Spinal cord (tissue), 10 donors: Measurements from ENCODE around the gene VASH1. TPM values are rescaled to one million over a fixed set of nuclear protein-coding genes. Genes with fewer than 3 reads are reported as not detected.
A peak's percentile ranks its signal among the peaks of the same experiment; 100 is the strongest.

Experiments
- DNase-seq, 6 donors: peaks; one replicate each; pipeline versions ENCODE4 v3.0.0 to v3.0.0-alpha.2; 2013 to 2015; ENCODE audit warnings: low spot score in 6 of 6, low read depth in 4 of 6
- H3K27ac ChIP-seq: one replicate; pipeline ENCODE4 v1.5.1; 2013; ENCODE audit warnings: low read depth, low read length, control low read depth
- H3K27me3 ChIP-seq: one replicate; pipeline ENCODE4 v1.6.1; 2013; ENCODE audit warnings: low read length; ENCODE audit not compliant: control insufficient read depth, insufficient read depth
- H3K36me3 ChIP-seq: one replicate; pipeline ENCODE4 v1.6.1; 2013; ENCODE audit warnings: low read length; ENCODE audit not compliant: control insufficient read depth, insufficient read depth
- H3K4me1 ChIP-seq: one replicate; pipeline ENCODE4 v1.6.1; 2013; ENCODE audit warnings: low read length; ENCODE audit not compliant: control insufficient read depth, insufficient read depth
- H3K4me3 ChIP-seq: one replicate; pipeline ENCODE4 v1.5.1; 2013; ENCODE audit warnings: low read depth, low read length, control low read depth
- H3K9me3 ChIP-seq: one replicate; pipeline ENCODE4 v1.6.1; 2013; ENCODE audit warnings: low read length; ENCODE audit not compliant: control insufficient read depth, insufficient read depth
- WGBS: methylation state at CpG from one replicate; pipeline ENCODE4 v1.1.5; 2013; ENCODE audit warnings: missing lambda C conversion rate; ENCODE audit not compliant: insufficient coverage; 5-methylcytosine and 5-hydroxymethylcytosine counted together
- polyA plus RNA-seq, 2 donors: library from polyadenylated mRNA; unstranded; fragments of 120-200 nt; gene quantifications; one replicate each; pipeline ENCODE4 v1.2.1, GENCODE V29; 2013; ENCODE audit not compliant: insufficient read length in 2 of 2
- total RNA-seq, 2 donors: library from RNA; depleted of rRNA in 1 of 2; stranded (reverse); fragments of 120-200 nt in 1 of 2; fragments of >200 nt in 1 of 2; gene quantifications; one replicate each; pipeline versions ENCODE4 v1.2.3 to v1.2.4, GENCODE V29; 2013 to 2014
- donor health status: healthy.

The VASH1 gene
- total and polyA plus RNA-seq, 4 donors = 26.3 to 91.0 (median 58.2) TPM

GRCh38 chr14:76760331-76761135 lies 735 bp upstream of the VASH1 start:
- Histone ChIP-seq H3K9me3 (no peaks in the 10 kb centered on the region), H3K27ac (peak overlapping the region; percentile 76), H3K4me3 (peak overlapping the region; percentile 75), H3K4me1 (peaks cover 40% of the 10 kb centered on the region), H3K36me3 (peaks cover 3% of the 10 kb centered on the region), H3K27me3 (no peaks in the 10 kb centered on the region)
- DNase-seq = peak in 1 of 6 donors; percentile 1
- 35% methylated on average over 19 of the region's 26 CpGs for WGBS

GRCh38 chr14:76761960-76762410 lies 717 bp downstream of the VASH1 start:
- Histone ChIP-seq H3K4me1 (peaks cover 51% of the 10 kb centered on the region), H3K27ac (peak overlapping the region; percentile 85), H3K9me3 (no peaks in the 10 kb centered on the region), H3K4me3 (peak overlapping the region; percentile 72), H3K27me3 (no peaks in the 10 kb centered on the region), H3K36me3 (peaks cover 6% of the 10 kb centered on the region)
- WGBS = 0% methylated on average over 54 of the region's 54 CpGs
- DNase-seq = peak in 2 of 6 donors; percentile 83 to 89

- H3K36me3 ChIP-seq = peaks cover 6% of the 10 kb centered on the region
- H3K4me1 ChIP-seq = peaks cover 56% of the 10 kb centered on the region
- H3K27ac ChIP-seq = peak overlapping the region; percentile 85
- peak in 1 of 6 donors; percentile 81 for DNase-seq
- no peaks in the 10 kb centered on the region for H3K27me3 ChIP-seq
- H3K9me3 ChIP-seq = no peaks in the 10 kb centered on the region
- peak overlapping the region; percentile 72 for H3K4me3 ChIP-seq
- 23% methylated on average over 17 of the region's 28 CpGs for WGBS
Measured at GRCh38 chr14:76762411-76763095, 1.3 kb downstream of the VASH1 start.

GRCh38 chr14:76763096-76764041 lies 2.1 kb downstream of the VASH1 start:
- H3K27ac ChIP-seq = peak overlapping the region; percentile 85
- H3K4me1 ChIP-seq = peaks cover 65% of the 10 kb centered on the region
- H3K9me3 ChIP-seq = no peaks in the 10 kb centered on the region
- H3K27me3 ChIP-seq = no peaks in the 10 kb centered on the region
- peaks cover 13% of the 10 kb centered on the region for H3K36me3 ChIP-seq
- peak in 2 of 6 donors; percentile 62 to 73 for DNase-seq
- H3K4me3 ChIP-seq = peak overlapping the region; percentile 72
- WGBS = 55% methylated on average over 7 of the region's 14 CpGs

GRCh38 chr14:76765461-76765931 lies 4.2 kb downstream of the VASH1 start:
- DNase-seq = no peak
- WGBS = 76% methylated on average over 5 of the region's 6 CpGs
- Histone ChIP-seq H3K27me3 (no peaks in the 10 kb centered on the region), H3K4me1 (peaks cover 75% of the 10 kb centered on the region), H3K27ac (no peak overlapping the region), H3K36me3 (peaks cover 33% of the 10 kb centered on the region), H3K4me3 (no peak overlapping the region), H3K9me3 (no peaks in the 10 kb centered on the region)

- peaks cover 82% of the 10 kb centered on the region for H3K4me1 ChIP-seq
- H3K36me3 ChIP-seq = peaks cover 54% of the 10 kb centered on the region
- no peaks in the 10 kb centered on the region for H3K27me3 ChIP-seq
- no peaks in the 10 kb centered on the region for H3K9me3 ChIP-seq
- H3K27ac ChIP-seq = peak overlapping the region; percentile 54
- no peak overlapping the region for H3K4me3 ChIP-seq
- peak in 2 of 6 donors; percentile 74 to 75 for DNase-seq
- WGBS = 15% methylated on average over 13 of the region's 15 CpGs
Measured at GRCh38 chr14:76767681-76768656, 6.7 kb downstream of the VASH1 start.

- H3K9me3 ChIP-seq = no peaks in the 10 kb centered on the region
- peaks cover 88% of the 10 kb centered on the region for H3K4me1 ChIP-seq
- WGBS = 80% methylated on average over 8 of the region's 11 CpGs
- no peak overlapping the region for H3K4me3 ChIP-seq
- H3K27me3 ChIP-seq = no peaks in the 10 kb centered on the region
- no peak for DNase-seq
- H3K36me3 ChIP-seq = peaks cover 61% of the 10 kb centered on the region
- peak overlapping the region; percentile 54 for H3K27ac ChIP-seq
Measured at GRCh38 chr14:76768671-76769500, 7.6 kb downstream of the VASH1 start.
